NCI-H446 (cell line): ENCODE measurements around the gene MBD2.

ENCODE experiments used
- DNase-seq, 2 experiments: peaks; one replicate each; lab custom pipeline; 2025; lab: John Stamatoyannopoulos, UW

MBD2 gene

GRCh38 chr18:54193786-54194185 is 30.7 kb downstream of the MBD2 start:
- no peak for DNase-seq

GRCh38 chr18:54192900-54193299 is 31.6 kb downstream of the MBD2 start:
- no peak for DNase-seq

GRCh38 chr18:54192415-54192814 is 32.1 kb downstream of the MBD2 start:
- DNase-seq, result no peak

GRCh38 chr18:54191352-54191751 is 33.1 kb downstream of the MBD2 start:
- no peak for DNase-seq

- no peak for DNase-seq
Observed at GRCh38 chr18:54187372-54187771, 37.1 kb downstream of the MBD2 start.

- DNase-seq, result no peak
Observed at GRCh38 chr18:54184836-54185235, 39.6 kb downstream of the MBD2 start.

GRCh38 chr18:54183390-54183789 is 41.1 kb downstream of the MBD2 start:
- no peak for DNase-seq

GRCh38 chr18:54181856-54182602 is 42.4 kb downstream of the MBD2 start:
- DNase-seq, result no peak

- DNase-seq, result no peak
Observed at GRCh38 chr18:54173980-54174630, 50.4 kb downstream of the MBD2 start.

GRCh38 chr18:54173250-54173649 is 51.2 kb downstream of the MBD2 start:
- no peak for DNase-seq

- no peak for DNase-seq
Observed at GRCh38 chr18:54169431-54170403, 54.8 kb downstream of the MBD2 start.

GRCh38 chr18:54165450-54165849 is 59.0 kb downstream of the MBD2 start:
- DNase-seq, result no peak

GRCh38 chr18:54163453-54163852 is 61.0 kb downstream of the MBD2 start:
- no peak for DNase-seq

- DNase-seq, result no peak
Observed at GRCh38 chr18:54162431-54162830, 62.0 kb downstream of the MBD2 start.

- DNase-seq, result no peak
Observed at GRCh38 chr18:54161267-54161666, 63.2 kb downstream of the MBD2 start.

GRCh38 chr18:54159906-54160305 is 64.6 kb downstream of the MBD2 start:
- DNase-seq, result no peak

GRCh38 chr18:54157646-54158385 is 66.7 kb downstream of the MBD2 start:
- DNase-seq, result no peak

- DNase-seq, result no peak
Observed at GRCh38 chr18:54155412-54155811, 69.1 kb downstream of the MBD2 start.

- DNase-seq, result no peak
Observed at GRCh38 chr18:54154231-54154630, 70.2 kb downstream of the MBD2 start.

- DNase-seq, result no peak
Observed at GRCh38 chr18:54151376-54151775, 73.1 kb downstream of the MBD2 start.

GRCh38 chr18:54150226-54150625 is 74.2 kb downstream of the MBD2 start:
- DNase-seq, result no peak
